ENCODE data around the gene DUSP12. TPM values are rescaled to one million over a fixed set of nuclear protein-coding genes. Genes with fewer than 3 reads are reported as not detected.

Gene DUSP12
- total and polyA plus RNA-seq, 4 donors: 7.9 to 18.2 (median 12.5) TPM

- Histone ChIP-seq H3K9me3 (ENCODE audit: control insufficient read depth in 4 of 4, low read length in 3 of 4) (no peaks in the 10 kb centered on the region), H3K27ac (ENCODE audit: low read depth in 1 of 2, low read length in 2 of 2) (no peak overlapping the region), H3K4me3 (ENCODE audit: low read depth in 1 of 3, low read length in 3 of 3) (no peak overlapping the region), H3K4me1 (ENCODE audit: control insufficient read depth in 4 of 4, insufficient read depth in 4 of 4, low read length in 3 of 4) (peaks cover 0 to 8% (median 2%) of the 10 kb centered on the region in 4 donors), H3K36me3 (ENCODE audit: control insufficient read depth in 4 of 4, insufficient read depth in 3 of 4, low read depth in 1 of 4, low read length in 3 of 4) (peaks cover 0 to 24% (median 15%) of the 10 kb centered on the region in 4 donors), H3K9ac (ENCODE audit: low read depth in 1 of 2, low read length in 2 of 2) (no peak overlapping the region), H3K27me3 (ENCODE audit: control insufficient read depth in 4 of 4, insufficient read depth in 4 of 4, low read length in 3 of 4) (no peaks in the 10 kb centered on the region)
- TF ChIP-seq TAF1 (conservative IDR thresholded peaks at IDR 0.05) (no peak), GABPA (IDR thresholded peaks at IDR 0.05 in 1 of 2, conservative IDR thresholded peaks at IDR 0.05 in 1 of 2) (no peak), HNF4A (conservative IDR thresholded peaks at IDR 0.05) (no peak), RAD21 (IDR thresholded peaks at IDR 0.05) (no peak), JUND (IDR thresholded peaks at IDR 0.05) (no peak), MAX (IDR thresholded peaks at IDR 0.05) (no peak), RXRA (IDR thresholded peaks at IDR 0.05) (no peak), ZBTB33 (IDR thresholded peaks at IDR 0.05) (no peak), NR2F2 (IDR thresholded peaks at IDR 0.05) (no peak), SP1 (IDR thresholded peaks at IDR 0.05) (no peak)
- DNase-seq (ENCODE audit: low spot score): no peak
- 92% methylated on average over 2 of the region's 2 CpGs for WGBS
Observed at GRCh38 chr1:161779393-161779792, 29.8 kb downstream of the DUSP12 start.

GRCh38 chr1:161781995-161782394 is 32.4 kb downstream of the DUSP12 start:
- Histone ChIP-seq H3K27ac (ENCODE audit: low read depth in 1 of 2, low read length in 2 of 2) (no peak overlapping the region), H3K9me3 (ENCODE audit: control insufficient read depth in 4 of 4, low read length in 3 of 4) (no peaks in the 10 kb centered on the region), H3K36me3 (ENCODE audit: control insufficient read depth in 4 of 4, insufficient read depth in 3 of 4, low read depth in 1 of 4, low read length in 3 of 4) (peaks cover 3 to 47% (median 32%) of the 10 kb centered on the region in 4 donors), H3K4me1 (ENCODE audit: control insufficient read depth in 4 of 4, insufficient read depth in 4 of 4, low read length in 3 of 4) (no peaks in the 10 kb centered on the region), H3K4me3 (ENCODE audit: low read depth in 1 of 3, low read length in 3 of 3) (no peak overlapping the region), H3K27me3 (ENCODE audit: control insufficient read depth in 4 of 4, insufficient read depth in 4 of 4, low read length in 3 of 4) (no peaks in the 10 kb centered on the region), H3K9ac (ENCODE audit: low read depth in 1 of 2, low read length in 2 of 2) (no peak overlapping the region)
- no peak for DNase-seq (ENCODE audit: low spot score)
- no peak for TF ChIP-seq MAX (IDR thresholded peaks at IDR 0.05)
- no peak for TF ChIP-seq REST (IDR thresholded peaks at IDR 0.05)
- TF ChIP-seq SP1 (IDR thresholded peaks at IDR 0.05): no peak
- TF ChIP-seq TAF1 (conservative IDR thresholded peaks at IDR 0.05): no peak
- TF ChIP-seq FOXA1 (IDR thresholded peaks at IDR 0.05): no peak
- TF ChIP-seq HNF4A (conservative IDR thresholded peaks at IDR 0.05): no peak
- TF ChIP-seq ZBTB33 (IDR thresholded peaks at IDR 0.05): no peak
- TF ChIP-seq EGR1 (IDR thresholded peaks at IDR 0.05; ENCODE audit: low read depth in 2 of 2): no peak
- TF ChIP-seq RXRA (IDR thresholded peaks at IDR 0.05): no peak
- TF ChIP-seq GABPA (IDR thresholded peaks at IDR 0.05 in 1 of 2, conservative IDR thresholded peaks at IDR 0.05 in 1 of 2): no peak
- no peak for TF ChIP-seq HNF4G (IDR thresholded peaks at IDR 0.05)
- TF ChIP-seq NR2F2 (IDR thresholded peaks at IDR 0.05): no peak
- TF ChIP-seq ATF3 (IDR thresholded peaks at IDR 0.05): no peak
- TF ChIP-seq JUND (IDR thresholded peaks at IDR 0.05): no peak
- no peak for TF ChIP-seq CTCF (IDR thresholded peaks at IDR 0.05; ENCODE audit: low read depth, low read length, missing input control)
- no peak for TF ChIP-seq FOXA2 (IDR thresholded peaks at IDR 0.05)
